Measurements from ENCODE around the gene SH3BGR.

SH3BGR gene

GRCh38 chr21:39466584-39466983, 14.8 kb downstream of the SH3BGR start:
- peaks cover 1% of the 10 kb centered on the region for H3K36me3 Mint-ChIP-seq (ENCODE audit: low read depth)
- H3K27me3 Mint-ChIP-seq (ENCODE audit: low read depth): peaks cover 4% of the 10 kb centered on the region
- TF ChIP-seq CTCF (IDR thresholded peaks at IDR 0.05; ENCODE audit: unreplicated experiment in 3 of 3): no peak
- H3K9me3 Mint-ChIP-seq: peaks cover under 1% of the 10 kb centered on the region
- no peak overlapping the region for H3K4me3 Mint-ChIP-seq
- H3K27ac Mint-ChIP-seq: no peak overlapping the region
- peaks cover 6% of the 10 kb centered on the region for H3K4me1 Mint-ChIP-seq

GRCh38 chr21:39467746-39468145, 16.0 kb downstream of the SH3BGR start:
- H3K9me3 Mint-ChIP-seq: peaks cover 4% of the 10 kb centered on the region
- no peak overlapping the region for H3K27ac Mint-ChIP-seq
- H3K36me3 Mint-ChIP-seq (ENCODE audit: low read depth): peaks cover 6% of the 10 kb centered on the region
- TF ChIP-seq CTCF (IDR thresholded peaks at IDR 0.05; ENCODE audit: unreplicated experiment in 3 of 3): no peak
- H3K4me1 Mint-ChIP-seq: peaks cover 6% of the 10 kb centered on the region
- H3K4me3 Mint-ChIP-seq: no peak overlapping the region
- peaks cover 4% of the 10 kb centered on the region for H3K27me3 Mint-ChIP-seq (ENCODE audit: low read depth)

DNA sequence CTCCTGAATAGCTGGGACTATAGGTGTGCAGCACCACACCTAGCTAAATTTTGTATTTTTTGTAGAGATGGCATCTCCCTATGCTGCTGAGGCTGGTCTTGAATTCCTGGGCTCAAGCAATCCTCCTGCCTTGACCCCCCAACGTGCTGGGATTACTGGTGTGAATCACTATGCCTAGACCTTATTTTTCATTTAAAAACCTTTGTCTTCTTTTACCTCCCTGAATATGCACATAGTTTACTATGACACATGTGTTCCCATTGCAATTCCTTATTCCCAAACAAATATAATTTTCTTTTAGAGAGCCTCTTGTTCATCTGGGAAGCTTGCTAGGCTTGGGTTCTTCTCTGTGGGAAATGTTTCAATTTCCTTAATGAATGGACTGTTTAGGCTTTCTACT, 16.8 kb downstream of the SH3BGR start:
- TF ChIP-seq CTCF (IDR thresholded peaks at IDR 0.05; ENCODE audit: unreplicated experiment in 3 of 3): no peak
- Mint-ChIP-seq H3K27me3 (ENCODE audit: low read depth) (peaks cover 4% of the 10 kb centered on the region), H3K9me3 (peaks cover 4% of the 10 kb centered on the region), H3K27ac (no peak overlapping the region), H3K4me1 (peaks cover 6% of the 10 kb centered on the region), H3K4me3 (no peak overlapping the region), H3K36me3 (ENCODE audit: low read depth) (peaks cover 6% of the 10 kb centered on the region)

DNA sequence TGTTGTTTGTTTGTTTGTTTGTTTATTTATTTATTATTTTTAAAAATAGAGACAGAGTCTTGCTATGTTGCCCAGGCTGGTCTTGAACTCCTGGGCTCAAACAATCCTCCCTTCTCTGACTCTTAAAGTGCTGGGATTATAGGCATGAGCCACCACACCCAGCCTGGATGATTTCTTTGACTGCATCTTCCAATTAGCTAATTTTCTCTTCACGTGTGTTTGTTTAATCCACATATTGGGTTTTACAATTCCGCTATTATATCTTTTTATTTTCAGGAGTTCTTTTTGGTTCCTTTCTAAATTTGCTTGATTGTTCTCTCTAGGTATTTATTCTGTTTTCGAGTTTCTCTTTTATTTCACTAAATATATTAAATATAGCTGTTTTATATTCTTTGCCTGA, 19.8 kb downstream of the SH3BGR start:
- H3K27ac Mint-ChIP-seq: no peak overlapping the region
- H3K4me3 Mint-ChIP-seq: no peak overlapping the region
- H3K9me3 Mint-ChIP-seq: peaks cover 4% of the 10 kb centered on the region
- peaks cover 6% of the 10 kb centered on the region for H3K4me1 Mint-ChIP-seq
- peaks cover 6% of the 10 kb centered on the region for H3K36me3 Mint-ChIP-seq (ENCODE audit: low read depth)
- TF ChIP-seq CTCF (IDR thresholded peaks at IDR 0.05; ENCODE audit: unreplicated experiment in 3 of 3): no peak
- peaks cover 4% of the 10 kb centered on the region for H3K27me3 Mint-ChIP-seq (ENCODE audit: low read depth)

DNA sequence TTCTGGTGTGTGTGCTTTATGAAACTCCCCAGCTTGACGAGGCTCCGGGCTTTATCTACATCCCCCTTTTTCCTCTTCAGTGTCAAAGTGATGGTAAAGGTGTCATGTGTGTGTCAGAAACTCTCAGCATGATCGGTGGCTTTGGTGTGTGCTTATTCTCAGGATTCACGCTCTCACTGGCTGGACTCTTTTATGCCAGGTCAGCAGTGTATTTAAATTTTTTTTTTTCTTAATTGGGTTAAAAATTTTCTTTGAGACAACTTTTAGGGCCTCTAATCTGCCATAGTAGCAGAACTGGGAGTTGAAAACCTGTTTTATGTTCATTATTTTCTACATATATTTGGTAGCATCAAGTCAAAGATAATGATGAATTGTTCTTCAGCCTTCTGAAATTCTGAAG, 21.0 kb downstream of the SH3BGR start:
- Mint-ChIP-seq H3K36me3 (ENCODE audit: low read depth) (peaks cover 6% of the 10 kb centered on the region), H3K9me3 (peaks cover 4% of the 10 kb centered on the region), H3K4me1 (peaks cover 3% of the 10 kb centered on the region), H3K27ac (no peak overlapping the region), H3K4me3 (no peak overlapping the region), H3K27me3 (ENCODE audit: low read depth) (peaks cover under 1% of the 10 kb centered on the region)
- TF ChIP-seq CTCF (IDR thresholded peaks at IDR 0.05; ENCODE audit: unreplicated experiment in 3 of 3): no peak

GRCh38 chr21:39474611-39475010, 22.8 kb downstream of the SH3BGR start:
- Mint-ChIP-seq H3K4me1 (peaks cover 4% of the 10 kb centered on the region), H3K36me3 (ENCODE audit: low read depth) (peaks cover 6% of the 10 kb centered on the region), H3K9me3 (peaks cover 4% of the 10 kb centered on the region), H3K4me3 (no peak overlapping the region), H3K27ac (no peak overlapping the region), H3K27me3 (ENCODE audit: low read depth) (no peaks in the 10 kb centered on the region)
- TF ChIP-seq CTCF (IDR thresholded peaks at IDR 0.05; ENCODE audit: unreplicated experiment in 3 of 3): no peak

All from nephron (organoid).